HG03108 (cell line): Measurements from ENCODE around the gene SORT1.

Experiments used
- ATAC-seq: cut with Tn5 transposase; IDR thresholded peaks from one replicate; pipeline ENCODE4 v1.9.1; 2021; ENCODE audit warnings: moderate library complexity; ENCODE audit not compliant: unreplicated experiment

SORT1 gene

DNA sequence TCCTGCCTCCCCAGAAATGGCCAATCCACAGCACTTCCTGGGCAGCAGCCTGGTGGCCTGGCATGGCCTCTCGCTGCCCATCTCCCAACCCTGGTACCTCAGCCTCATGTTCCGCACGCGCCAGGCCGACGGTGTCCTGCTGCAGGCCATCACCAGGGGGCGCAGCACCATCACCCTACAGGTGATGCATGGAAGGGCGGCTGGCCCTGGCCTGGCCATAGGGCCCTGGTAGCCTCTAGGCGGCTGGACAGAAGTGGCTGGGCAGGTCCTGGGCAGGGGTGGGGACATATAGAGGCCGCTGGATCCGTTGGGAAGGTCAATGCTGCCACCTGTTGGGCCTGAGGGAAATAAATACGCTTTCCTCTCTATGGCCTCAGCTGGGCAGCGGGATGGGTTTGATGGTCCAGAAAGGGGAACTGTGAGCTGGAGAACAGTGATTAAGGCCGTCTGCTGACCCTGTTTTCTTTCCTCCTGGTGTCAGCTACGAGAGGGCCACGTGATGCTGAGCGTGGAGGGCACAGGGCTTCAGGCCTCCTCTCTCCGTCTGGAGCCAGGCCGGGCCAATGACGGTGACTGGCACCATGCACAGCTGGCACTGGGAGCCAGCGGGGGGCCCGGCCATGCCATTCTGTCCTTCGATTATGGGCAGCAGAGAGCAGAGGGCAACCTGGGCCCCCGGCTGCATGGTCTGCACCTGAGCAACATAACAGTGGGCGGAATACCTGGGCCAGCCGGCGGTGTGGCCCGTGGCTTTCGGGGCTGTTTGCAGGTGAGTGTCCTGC is 133.9 kb downstream of the SORT1 start:
- no peak for ATAC-seq

DNA sequence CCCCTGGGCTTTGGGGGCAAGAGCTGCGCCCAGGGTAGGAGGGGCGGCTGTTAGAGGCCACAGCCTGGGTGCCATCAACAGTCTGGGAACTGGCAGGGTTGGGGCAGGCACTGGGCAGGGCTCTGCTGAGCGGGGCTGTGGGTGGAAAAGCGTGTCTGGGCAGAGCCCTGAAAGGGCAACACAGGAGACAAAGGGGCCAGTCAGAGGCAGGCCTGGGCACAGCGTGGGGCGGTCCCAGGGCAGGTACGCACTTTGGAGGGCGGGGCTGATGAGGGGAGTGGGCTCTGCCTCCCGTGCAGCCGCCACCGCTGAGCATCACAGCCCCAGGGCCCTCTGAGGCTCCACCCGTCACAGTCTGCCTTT is 134.5 kb downstream of the SORT1 start:
- no peak for ATAC-seq

DNA sequence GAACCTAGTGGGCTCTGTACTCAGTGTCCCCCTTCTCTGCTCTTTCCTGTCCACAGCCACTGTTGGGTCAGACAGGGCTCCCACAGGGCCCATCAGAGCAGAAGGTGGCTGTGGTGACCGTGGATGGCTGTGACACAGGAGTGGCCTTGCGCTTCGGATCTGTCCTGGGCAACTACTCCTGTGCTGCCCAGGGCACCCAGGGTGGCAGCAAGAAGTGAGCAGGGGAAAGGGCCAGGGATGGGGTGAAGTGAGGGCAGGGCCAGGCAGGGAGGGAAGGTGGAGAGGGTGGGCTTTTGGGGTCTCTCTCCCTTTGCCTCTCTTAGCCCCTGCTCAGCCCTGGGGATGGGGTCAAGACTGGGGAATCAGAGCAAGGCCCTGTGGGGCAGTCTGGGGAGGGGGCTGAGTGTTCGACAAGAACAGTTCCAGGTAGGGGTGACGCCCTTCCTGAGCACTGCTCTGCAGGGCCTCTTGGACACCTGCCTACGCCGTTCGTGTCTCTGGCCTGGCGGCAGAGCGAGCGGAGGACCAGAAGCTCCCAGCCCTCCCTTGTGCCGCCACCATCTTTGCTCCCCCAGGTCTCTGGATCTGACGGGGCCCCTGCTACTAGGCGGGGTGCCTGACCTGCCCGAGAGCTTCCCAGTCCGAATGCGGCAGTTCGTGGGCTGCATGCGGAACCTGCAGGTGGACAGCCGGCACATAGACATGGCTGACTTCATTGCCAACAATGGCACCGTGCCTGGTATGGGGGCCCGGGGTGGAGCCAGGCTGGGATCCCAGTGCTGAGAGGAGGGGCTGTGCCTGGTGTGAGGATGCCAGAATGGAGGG is 135.3 kb downstream of the SORT1 start:
- ATAC-seq, result no peak

DNA sequence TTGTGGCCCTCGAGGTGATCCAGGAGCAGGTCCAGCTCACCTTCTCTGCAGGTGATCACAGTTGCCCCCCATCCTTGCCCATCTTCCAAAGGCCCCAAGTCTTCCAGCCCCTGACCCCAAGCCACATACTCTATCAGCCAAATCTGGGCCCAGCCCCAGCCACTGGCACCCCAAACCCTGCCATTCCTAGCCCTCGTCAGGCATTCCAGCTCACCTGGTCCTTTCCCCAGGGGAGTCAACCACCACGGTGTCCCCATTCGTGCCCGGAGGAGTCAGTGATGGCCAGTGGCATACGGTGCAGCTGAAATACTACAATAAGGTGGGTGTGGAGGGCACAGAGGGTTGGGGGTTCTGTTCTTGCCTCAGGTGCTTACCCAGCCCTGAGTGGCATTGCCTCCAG is 136.1 kb downstream of the SORT1 start:
- ATAC-seq, result no peak

DNA sequence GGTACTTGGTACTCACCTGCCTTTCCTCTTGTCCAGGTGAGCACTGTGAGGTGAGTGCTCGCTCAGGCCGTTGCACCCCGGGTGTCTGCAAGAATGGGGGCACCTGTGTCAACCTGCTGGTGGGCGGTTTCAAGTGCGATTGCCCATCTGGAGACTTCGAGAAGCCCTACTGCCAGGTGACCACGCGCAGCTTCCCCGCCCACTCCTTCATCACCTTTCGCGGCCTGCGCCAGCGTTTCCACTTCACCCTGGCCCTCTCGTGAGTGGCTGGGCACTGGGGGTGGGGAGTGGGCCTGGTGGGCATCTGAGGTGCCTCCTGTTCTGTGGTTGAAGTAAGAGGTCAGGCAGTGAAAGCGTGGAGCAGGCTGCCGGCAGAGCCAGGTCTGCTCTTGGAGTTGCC is 136.7 kb downstream of the SORT1 start:
- ATAC-seq, result no peak

DNA sequence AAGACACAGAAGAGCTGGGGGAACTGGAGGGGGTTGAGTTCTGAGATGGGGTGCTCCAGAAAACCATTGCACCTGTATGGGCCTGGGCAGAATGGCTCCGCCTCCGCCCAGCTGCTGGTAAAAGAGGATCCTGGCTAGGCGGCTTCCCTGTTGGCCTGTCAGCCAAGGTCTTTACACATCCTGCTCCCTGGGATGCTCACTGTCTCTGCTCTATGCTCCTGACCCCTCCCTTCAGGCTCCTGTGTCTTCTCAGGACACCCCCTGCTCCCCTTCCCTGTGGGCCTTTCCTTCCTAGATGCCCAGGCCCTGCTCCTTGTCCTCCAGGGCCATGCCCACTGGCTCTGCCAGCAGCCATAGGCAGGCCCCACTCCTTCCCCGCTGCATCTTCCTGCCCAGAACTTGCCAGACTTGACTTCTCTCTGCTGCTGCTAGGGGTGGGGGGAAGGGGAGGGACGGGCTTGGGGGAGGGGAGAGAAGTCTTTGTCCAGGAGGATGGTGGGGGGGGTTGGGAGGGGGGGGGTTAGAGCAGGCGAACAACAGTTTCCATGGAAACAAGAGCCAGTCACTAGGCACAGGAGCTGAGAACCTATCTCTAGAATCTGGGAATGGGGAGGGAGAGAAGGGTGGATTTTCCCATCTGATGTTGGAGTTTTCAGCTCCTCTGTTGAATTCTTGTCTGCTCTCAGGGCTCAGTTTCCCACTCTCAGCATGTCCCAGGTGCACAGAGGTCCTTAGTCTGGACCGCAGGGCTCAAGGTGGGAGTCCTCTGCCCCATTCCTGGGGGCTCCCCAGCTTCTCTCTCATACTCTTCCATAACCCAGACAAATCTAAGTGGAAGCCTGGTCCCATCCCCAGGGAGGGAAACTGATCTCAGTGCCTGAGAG is 137.8 kb downstream of the SORT1 start:
- ATAC-seq, result no peak
